Endothelial cell (in vitro differentiated cells): ENCODE measurements around the gene SDHAF4. TPM values are rescaled to one million over a fixed set of nuclear protein-coding genes. Genes with fewer than 3 reads are reported as not detected.

ENCODE experiments used
- DNase-seq: peaks from one replicate; pipeline ENCODE4 v3.0.0; 2021; ENCODE audit warnings: low spot score
- H3K27ac Mint-ChIP-seq: one replicate; pipeline ENCODE4 v1.8.0; 2021; ENCODE audit warnings: mixed read lengths, inconsistent platforms; ENCODE audit not compliant: unreplicated experiment
- H3K27me3 Mint-ChIP-seq: one replicate; pipeline ENCODE4 v1.8.0; 2021; ENCODE audit warnings: mild to moderate bottlenecking, moderate library complexity, mixed read lengths, inconsistent platforms; ENCODE audit not compliant: unreplicated experiment
- H3K36me3 Mint-ChIP-seq: one replicate; pipeline ENCODE4 v1.8.0; 2021; ENCODE audit warnings: mild to moderate bottlenecking, low read depth, mixed read lengths, inconsistent platforms; ENCODE audit not compliant: unreplicated experiment
- H3K4me1 Mint-ChIP-seq: one replicate; pipeline ENCODE4 v1.8.0; 2021; ENCODE audit warnings: mild to moderate bottlenecking, mixed read lengths, inconsistent platforms; ENCODE audit not compliant: unreplicated experiment
- H3K4me3 Mint-ChIP-seq: one replicate; pipeline ENCODE4 v1.8.0; 2021; ENCODE audit warnings: mild to moderate bottlenecking, mixed read lengths, inconsistent platforms; ENCODE audit not compliant: unreplicated experiment
- H3K9me3 Mint-ChIP-seq: one replicate; pipeline ENCODE4 v1.8.0; 2021; ENCODE audit warnings: mixed read lengths, inconsistent platforms; ENCODE audit not compliant: unreplicated experiment
- CTCF ChIP-seq: fragments of 200-600 bp; sonication (generic); IDR thresholded peaks from one replicate; pipeline ENCODE4 v1.5.0; 2021; ENCODE audit warnings: antibody characterized with exemption; ENCODE audit not compliant: unreplicated experiment
- total RNA-seq: library from RNA; stranded (reverse); fragmentation: NEBNext Ultra II Directional; extraction: Animal tissue kit (Norgen Biotek cat#: 25700); gene quantifications from one replicate; pipeline ENCODE4 v1.2.1, GENCODE V29; 2021; ENCODE audit not compliant: unreplicated experiment

The SDHAF4 gene
- total RNA-seq, 1 donor from 2014 or later, result 10.5 TPM

- TF ChIP-seq CTCF, result no peak
- Mint-ChIP-seq H3K27me3 (no peaks in the 10 kb centered on the region), H3K9me3 (no peaks in the 10 kb centered on the region), H3K27ac (no peak overlapping the region), H3K4me3 (no peak overlapping the region), H3K4me1 (no peaks in the 10 kb centered on the region), H3K36me3 (no peaks in the 10 kb centered on the region)
- no peak for DNase-seq
These were observed 67.1 kb downstream of the SDHAF4 start for GRCh38 chr6:70633870-70634269.

GRCh38 chr6:70636596-70636995, 69.9 kb downstream of the SDHAF4 start:
- TF ChIP-seq CTCF, result no peak
- no peak for DNase-seq
- H3K4me3 Mint-ChIP-seq, result no peak overlapping the region
- no peaks in the 10 kb centered on the region for H3K9me3 Mint-ChIP-seq
- no peaks in the 10 kb centered on the region for H3K4me1 Mint-ChIP-seq
- no peak overlapping the region for H3K27ac Mint-ChIP-seq
- H3K36me3 Mint-ChIP-seq, result no peaks in the 10 kb centered on the region
- no peaks in the 10 kb centered on the region for H3K27me3 Mint-ChIP-seq

DNA sequence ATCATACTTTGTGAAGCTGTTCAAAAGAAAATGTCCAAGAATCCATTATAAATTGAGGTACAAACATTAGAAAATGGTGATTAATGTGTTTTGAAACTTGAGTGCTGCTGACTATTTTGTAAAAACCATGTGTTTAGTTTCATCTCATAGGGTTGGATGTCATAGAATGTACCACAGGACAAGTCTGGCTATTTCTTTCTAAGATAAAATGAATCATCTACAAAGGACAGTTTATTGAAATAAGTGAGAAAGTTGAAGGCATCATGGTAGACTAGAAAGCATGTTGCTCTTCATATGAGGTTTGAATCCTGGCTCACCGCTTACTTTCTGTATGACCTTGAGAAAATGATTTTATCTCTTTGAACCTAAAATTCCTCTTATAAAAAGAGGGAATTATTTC, 71.7 kb downstream of the SDHAF4 start:
- Mint-ChIP-seq H3K36me3 (no peaks in the 10 kb centered on the region), H3K27ac (no peak overlapping the region), H3K27me3 (no peaks in the 10 kb centered on the region), H3K4me1 (no peaks in the 10 kb centered on the region), H3K9me3 (no peaks in the 10 kb centered on the region), H3K4me3 (no peak overlapping the region)
- DNase-seq, result no peak
- no peak for TF ChIP-seq CTCF

Other genes with a start within 250 kb of the SDHAF4 start
- 31.2 TPM for gene FAM135A, start 153.4 kb upstream of the SDHAF4 start, total RNA-seq
- gene SMAP1, start 101.0 kb downstream of the SDHAF4 start, total RNA-seq, result 40.4 TPM